ENCODE data around the gene HECTD3. TPM values are rescaled to one million over a fixed set of nuclear protein-coding genes. Genes with fewer than 3 reads are reported as not detected.
"Not testable (repeated sequence)": the region's sequence is repeated elsewhere in the genome, so short reads cannot be mapped to it uniquely, and the experiment has no call there.

HECTD3 gene
- total RNA-seq, 1 experiment from 2014 or later: 18.6 TPM

- Histone ChIP-seq H2AFZ (no peak overlapping the region), H3K27me3 (ENCODE audit: insufficient read depth, low read depth) (no peaks in the 10 kb centered on the region), H3K4me2 (no peak overlapping the region), H3K4me1 (replicated peaks; ENCODE audit: insufficient read depth) (no peaks in the 10 kb centered on the region), H3K36me3 (ENCODE audit: low read depth) (no peaks in the 10 kb centered on the region), H3K79me2 (ENCODE audit: low read depth) (no peaks in the 10 kb centered on the region), H4K20me1 (ENCODE audit: insufficient read depth) (no peaks in the 10 kb centered on the region), H3K27ac (no peak overlapping the region), H3F3A (ENCODE audit: insufficient read depth, low read depth) (no peaks in the 10 kb centered on the region), H3K9me3 (ENCODE audit: insufficient read depth, low read depth) (no peaks in the 10 kb centered on the region), H3K9me2 (ENCODE audit: insufficient read depth) (no peaks in the 10 kb centered on the region), H3K4me3 (no peak overlapping the region)
- no peak for DNase-seq
- no peak for TF ChIP-seq CTCF (conservative IDR thresholded peaks at IDR 0.05)
- no peak for TF ChIP-seq EZH2 (IDR thresholded peaks at IDR 0.05; ENCODE audit: low read depth)
- intact Hi-C loops (cut with micrococcal nuclease; ENCODE audit: unreplicated experiment): no loop called here
- BruUV-seq (replicated peaks): no TSS peak
- ChIA-PET POLR2A (ENCODE audit: unreplicated experiment) (no interaction called here), CTCF (interaction anchor here (0.6 kb wide), 1 partner anchor 1681 kb away, joined by 3 read pairs; no protein-coding TSS in a partner anchor)
Observed at GRCh38 chr1:44964396-44964795, 46.7 kb downstream of the HECTD3 start.

- TF ChIP-seq CTCF (conservative IDR thresholded peaks at IDR 0.05): no peak
- TF ChIP-seq EZH2 (IDR thresholded peaks at IDR 0.05; ENCODE audit: low read depth): no peak
- Histone ChIP-seq H3K27ac (no peak overlapping the region), H4K20me1 (ENCODE audit: insufficient read depth) (no peaks in the 10 kb centered on the region), H3K4me2 (no peak overlapping the region), H3F3A (ENCODE audit: insufficient read depth, low read depth) (no peaks in the 10 kb centered on the region), H3K79me2 (ENCODE audit: low read depth) (no peaks in the 10 kb centered on the region), H3K9me3 (ENCODE audit: insufficient read depth, low read depth) (no peaks in the 10 kb centered on the region), H3K4me3 (no peak overlapping the region), H3K4me1 (replicated peaks; ENCODE audit: insufficient read depth) (0 out of 2 replicates have a peak, but pooled peaks cover under 1% of the 10 kb centered on the region), H2AFZ (no peak overlapping the region), H3K27me3 (ENCODE audit: insufficient read depth, low read depth) (no peaks in the 10 kb centered on the region), H3K36me3 (ENCODE audit: low read depth) (no peaks in the 10 kb centered on the region), H3K9me2 (ENCODE audit: insufficient read depth) (no peaks in the 10 kb centered on the region)
- ChIA-PET POLR2A (ENCODE audit: unreplicated experiment) (no interaction called here), CTCF (no interaction called here)
- intact Hi-C loops (cut with micrococcal nuclease; ENCODE audit: unreplicated experiment): no loop called here
- BruUV-seq (replicated peaks): no TSS peak
- no peak for DNase-seq
Observed at GRCh38 chr1:44962729-44963128, 48.4 kb downstream of the HECTD3 start.

GRCh38 chr1:44962022-44962421, 49.1 kb downstream of the HECTD3 start:
- H3K9me3 ChIP-seq (ENCODE audit: insufficient read depth, low read depth); intact Hi-C loops (cut with micrococcal nuclease; ENCODE audit: unreplicated experiment): not testable (repeated sequence)
- POLR2A ChIA-PET (ENCODE audit: unreplicated experiment): interaction anchor here (0.6 kb wide), 1 partner anchor 230 kb away, joined by 9 read pairs; no protein-coding TSS in a partner anchor

GRCh38 chr1:44957566-44957965, 53.6 kb downstream of the HECTD3 start:
- H3K79me2 ChIP-seq (ENCODE audit: low read depth); H3K4me2 ChIP-seq; DNase-seq; BruUV-seq (replicated peaks); H3K4me3 ChIP-seq; intact Hi-C loops (cut with micrococcal nuclease; ENCODE audit: unreplicated experiment); H3K4me1 ChIP-seq (replicated peaks; ENCODE audit: insufficient read depth); H3K36me3 ChIP-seq (ENCODE audit: low read depth); H2AFZ ChIP-seq; H3K9me2 ChIP-seq (ENCODE audit: insufficient read depth); H3F3A ChIP-seq (ENCODE audit: insufficient read depth, low read depth); H3K27me3 ChIP-seq (ENCODE audit: insufficient read depth, low read depth); H4K20me1 ChIP-seq (ENCODE audit: insufficient read depth); H3K27ac ChIP-seq; H3K9me3 ChIP-seq (ENCODE audit: insufficient read depth, low read depth): not testable (repeated sequence)
- CTCF ChIA-PET: interaction anchor here (0.6 kb wide), 3 partner anchors 22 to 600 kb away, joined by 3 to 12 read pairs (median 4); partner anchors contain the start of gene UROD
- POLR2A ChIA-PET (ENCODE audit: unreplicated experiment): interaction anchor here (0.7 kb wide), 1 partner anchor 33 kb away, joined by 4 read pairs; no protein-coding TSS in a partner anchor

More at GRCh38 chr1:44962022-44962421, 49.1 kb downstream of the HECTD3 start:
- H3K4me3 ChIP-seq; H3K9me2 ChIP-seq (ENCODE audit: insufficient read depth); DNase-seq; H3K36me3 ChIP-seq (ENCODE audit: low read depth); H3K27me3 ChIP-seq (ENCODE audit: insufficient read depth, low read depth); CTCF ChIA-PET; H4K20me1 ChIP-seq (ENCODE audit: insufficient read depth); BruUV-seq (replicated peaks); H3K4me1 ChIP-seq (replicated peaks; ENCODE audit: insufficient read depth); H3K79me2 ChIP-seq (ENCODE audit: low read depth); H3K27ac ChIP-seq; H3K4me2 ChIP-seq; H3F3A ChIP-seq (ENCODE audit: insufficient read depth, low read depth); H2AFZ ChIP-seq: not testable (repeated sequence)

- H3K36me3 ChIP-seq (ENCODE audit: low read depth); H2AFZ ChIP-seq; POLR2A ChIA-PET (ENCODE audit: unreplicated experiment); H3F3A ChIP-seq (ENCODE audit: insufficient read depth, low read depth); BruUV-seq (replicated peaks); H3K9me2 ChIP-seq (ENCODE audit: insufficient read depth); H4K20me1 ChIP-seq (ENCODE audit: insufficient read depth); DNase-seq; H3K27ac ChIP-seq; H3K4me1 ChIP-seq (replicated peaks; ENCODE audit: insufficient read depth); H3K79me2 ChIP-seq (ENCODE audit: low read depth); H3K27me3 ChIP-seq (ENCODE audit: insufficient read depth, low read depth); H3K4me3 ChIP-seq; intact Hi-C loops (cut with micrococcal nuclease; ENCODE audit: unreplicated experiment); H3K9me3 ChIP-seq (ENCODE audit: insufficient read depth, low read depth); H3K4me2 ChIP-seq: not testable (repeated sequence)
- CTCF ChIA-PET: interaction anchor here (1.0 kb wide), 1 partner anchor 15 kb away, joined by 3 read pairs; no protein-coding TSS in a partner anchor
Observed at GRCh38 chr1:44956077-44956476, 55.0 kb downstream of the HECTD3 start.
